Right kidney (tissue), 1 donor: Measurements from ENCODE around the gene DTNB.

Experiments used
- DNase-seq: peaks from one replicate; pipeline ENCODE4 v3.0.0-alpha.2; 2016

The DTNB gene

DNA sequence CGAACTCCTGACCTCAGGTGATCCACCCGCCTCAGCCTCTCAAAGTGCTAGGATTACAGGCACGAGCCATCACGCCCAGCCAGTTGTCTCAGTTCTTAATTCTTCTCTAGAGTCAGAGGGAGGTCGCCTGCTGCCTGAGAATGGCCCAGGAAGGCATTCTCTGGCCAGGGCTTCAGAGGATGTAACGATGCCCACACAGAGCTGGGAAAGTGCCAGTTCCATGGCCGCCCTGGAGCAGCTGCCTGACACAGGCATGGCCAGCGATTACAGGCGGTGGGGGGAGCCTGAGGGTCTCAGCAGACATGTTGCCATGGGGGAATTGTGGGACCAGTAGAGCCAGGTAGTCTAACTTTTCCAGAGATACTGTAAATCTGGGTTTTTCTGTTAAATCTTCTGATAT is 306.1 kb downstream of the DTNB start:
- DNase-seq: no peak

DNA sequence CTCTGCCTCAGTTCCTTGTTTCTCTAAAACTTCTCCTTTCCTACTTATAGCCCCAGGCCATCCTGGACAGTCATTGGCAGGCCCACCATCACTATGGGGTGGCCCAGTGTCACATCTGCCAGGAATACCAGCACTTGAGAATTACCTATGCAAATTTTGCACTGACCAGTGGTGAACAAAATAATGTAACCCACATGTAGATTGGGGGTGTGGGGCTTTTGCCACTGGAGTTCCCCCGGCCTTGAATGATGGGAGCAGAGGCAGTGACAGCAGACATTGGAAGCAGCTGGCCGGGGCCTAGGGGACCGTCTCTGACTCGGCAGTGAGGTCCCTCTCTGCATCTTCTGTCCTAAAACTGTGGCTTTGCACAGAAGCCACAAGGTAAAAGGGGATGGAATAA is 306.7 kb downstream of the DTNB start:
- no peak for DNase-seq

DNA sequence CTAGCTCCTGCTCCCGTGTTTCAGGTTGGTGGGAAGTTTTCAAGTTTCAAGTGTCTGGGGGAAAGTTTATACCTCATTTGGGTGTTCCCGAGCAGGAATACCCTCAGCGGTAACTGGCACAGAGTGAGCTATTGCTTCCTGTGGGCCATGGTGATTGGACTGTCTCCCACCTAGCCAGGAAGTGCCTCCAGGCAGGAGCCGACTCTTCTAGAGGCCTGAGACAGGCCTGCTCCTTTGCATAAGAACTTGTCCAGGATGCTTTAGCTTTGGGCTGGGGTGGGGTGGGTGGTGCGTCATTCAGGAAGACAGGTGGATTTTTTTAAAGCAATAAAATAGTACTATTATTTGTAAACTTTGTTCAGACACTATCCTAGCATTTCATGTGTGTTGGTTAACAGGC is 308.1 kb downstream of the DTNB start:
- DNase-seq: no peak

DNA sequence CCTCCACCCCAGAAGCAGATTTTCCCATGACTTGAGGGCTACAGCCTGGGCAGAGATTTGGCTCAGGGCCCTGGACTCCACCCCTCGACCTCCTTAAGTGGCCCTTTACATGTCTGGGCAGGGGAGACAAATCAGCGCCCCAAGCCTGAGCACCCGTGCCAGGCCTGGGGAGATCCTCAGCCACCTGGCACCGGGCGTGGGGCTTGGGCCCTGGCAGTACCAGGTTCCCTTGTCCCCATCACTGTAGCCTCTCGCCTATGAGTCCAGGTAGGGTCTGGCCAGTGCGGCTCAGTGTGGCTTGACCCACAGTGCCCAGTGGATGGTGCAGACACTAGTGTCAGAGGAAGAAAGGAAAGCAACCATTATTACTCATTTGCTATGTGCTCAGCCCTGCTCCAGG is 309.6 kb downstream of the DTNB start:
- no peak for DNase-seq

DNA sequence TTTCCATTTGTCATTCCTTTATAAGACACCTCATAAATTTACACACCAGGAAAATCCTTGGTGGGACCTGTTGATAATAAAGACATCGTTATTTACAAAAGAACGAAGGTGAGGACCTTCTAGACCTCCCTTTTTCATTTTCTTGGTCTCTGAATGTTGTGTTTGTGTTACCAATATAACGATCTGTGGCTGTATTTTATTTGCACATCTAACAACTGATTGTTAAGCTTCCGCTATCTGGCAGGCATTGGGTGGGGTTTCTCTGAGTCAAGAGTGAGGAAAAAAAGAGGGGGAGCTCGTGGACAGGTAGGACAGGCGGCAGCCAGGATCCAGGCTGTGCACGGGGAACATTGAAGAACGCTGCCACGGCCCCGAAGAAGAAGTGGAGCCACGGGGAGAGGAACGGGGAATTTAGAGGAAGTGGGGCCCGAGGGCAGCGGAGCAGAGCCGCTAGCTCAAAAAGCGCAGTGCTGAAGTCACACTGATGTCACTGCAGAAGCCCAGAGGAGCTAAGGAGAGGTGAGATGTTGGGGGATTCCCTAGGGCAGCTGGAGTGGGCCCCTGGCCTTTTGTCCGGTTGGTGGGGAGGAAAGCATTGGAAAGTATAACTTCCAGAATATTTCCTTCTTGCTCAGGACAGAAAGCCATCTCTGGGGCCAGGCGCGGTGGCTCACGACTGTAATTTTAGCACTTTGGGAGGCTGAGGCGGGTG is 310.8 kb downstream of the DTNB start:
- no peak for DNase-seq

DNA sequence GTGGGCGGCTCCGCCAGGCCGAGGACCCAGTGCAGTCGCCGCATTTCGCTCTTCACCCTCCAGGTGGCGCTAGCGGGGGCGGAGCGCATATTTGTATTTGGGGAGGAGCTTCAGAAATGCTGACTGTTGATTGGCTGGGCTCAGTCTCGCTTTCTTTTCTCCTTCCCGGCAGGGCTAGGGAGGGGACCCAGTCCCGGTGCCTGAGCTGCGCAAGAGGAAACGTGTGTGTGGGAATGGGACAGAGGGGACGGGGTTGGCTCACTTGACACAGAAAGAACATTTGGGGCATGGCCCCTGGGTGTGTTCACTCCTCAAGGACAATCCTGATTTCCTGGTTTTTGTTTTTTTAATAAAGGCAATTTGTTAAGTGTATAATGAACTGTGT is 311.3 kb downstream of the DTNB start:
- peak; percentile 94 for DNase-seq

DNA sequence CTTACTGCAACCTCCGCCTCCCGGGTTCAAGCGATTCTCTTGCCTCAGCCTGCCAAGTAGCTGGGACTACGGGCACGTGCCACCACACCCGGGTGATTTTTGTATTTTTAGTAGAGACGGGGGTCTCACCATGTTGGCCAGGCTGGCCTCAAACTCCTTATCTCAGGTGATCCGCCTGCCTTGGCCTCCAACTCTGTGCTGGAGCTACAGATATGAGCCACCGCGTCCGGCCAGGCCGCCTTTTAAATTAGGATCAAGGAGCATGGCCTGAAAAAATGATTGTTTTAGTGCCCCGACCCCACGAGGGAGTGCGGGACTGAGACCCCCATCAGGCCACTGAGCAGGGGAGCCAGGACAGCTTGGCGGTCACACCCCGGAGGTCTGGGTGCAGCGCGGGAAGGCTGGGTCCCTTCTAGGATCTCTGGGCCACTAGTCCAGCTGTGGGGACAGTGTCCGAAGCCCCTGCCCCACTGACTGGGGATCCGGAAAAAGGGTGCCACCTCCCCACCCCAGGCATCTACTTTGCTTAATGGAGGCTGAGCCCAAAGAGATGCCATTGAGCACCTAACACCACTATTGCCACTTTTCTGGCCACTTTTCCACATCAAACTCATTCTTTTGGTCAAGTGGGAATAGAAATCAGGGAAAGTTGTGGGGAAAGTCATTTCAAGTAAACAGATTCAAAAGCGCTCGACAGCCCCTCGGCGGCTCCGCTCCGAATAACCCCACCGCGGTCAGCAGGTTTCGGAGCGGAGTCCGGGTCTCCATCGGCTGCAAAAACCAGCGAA is 311.9 kb downstream of the DTNB start:
- no peak for DNase-seq

DNA sequence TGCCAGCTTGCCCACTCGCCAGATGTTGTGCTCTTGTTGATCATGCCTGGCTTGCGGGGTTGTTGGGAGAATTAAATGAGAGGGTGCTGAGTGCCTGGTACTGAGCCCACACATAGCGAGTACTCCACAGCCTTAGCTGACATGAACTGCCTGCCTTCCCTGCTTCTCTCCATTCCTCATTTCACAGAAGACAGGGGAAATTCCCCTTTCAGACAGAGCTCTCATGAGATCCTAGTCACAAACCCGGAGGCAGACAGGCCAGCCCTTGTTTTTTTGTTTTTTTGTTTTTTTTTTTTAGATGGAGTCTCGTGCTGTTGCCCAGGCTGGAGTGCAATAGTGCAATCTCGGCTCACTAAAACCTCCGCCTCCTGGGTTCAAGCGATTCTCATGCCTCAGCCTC is 314.5 kb downstream of the DTNB start:
- no peak for DNase-seq

DNA sequence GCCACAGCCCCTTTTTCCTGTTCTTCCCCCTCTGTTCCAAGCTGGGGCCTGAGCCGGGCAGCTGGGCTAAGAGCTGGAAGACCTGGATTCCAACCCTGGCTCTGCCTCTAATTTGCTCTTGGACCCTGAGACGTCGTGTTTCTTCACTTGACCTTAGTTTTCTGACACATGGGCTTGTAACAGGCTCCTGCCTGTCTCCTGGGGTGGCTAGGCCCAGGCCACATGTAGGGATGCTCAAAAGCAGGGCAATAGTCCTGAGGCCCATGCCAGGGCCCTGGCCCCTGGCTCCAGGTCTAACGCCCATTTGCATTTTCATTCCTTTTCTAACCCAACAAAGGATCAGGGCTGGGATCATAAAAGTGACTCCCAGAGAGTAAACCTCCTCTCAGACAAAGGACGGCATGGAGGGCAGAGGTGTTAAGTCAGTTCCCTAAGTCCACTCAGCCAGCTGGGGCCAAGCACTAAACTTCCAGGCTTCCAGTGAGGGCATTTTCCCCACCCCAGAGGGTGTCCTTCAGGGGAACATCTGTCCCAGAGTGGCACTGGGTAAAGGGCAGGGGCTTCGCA is 315.0 kb downstream of the DTNB start:
- no peak for DNase-seq

DNA sequence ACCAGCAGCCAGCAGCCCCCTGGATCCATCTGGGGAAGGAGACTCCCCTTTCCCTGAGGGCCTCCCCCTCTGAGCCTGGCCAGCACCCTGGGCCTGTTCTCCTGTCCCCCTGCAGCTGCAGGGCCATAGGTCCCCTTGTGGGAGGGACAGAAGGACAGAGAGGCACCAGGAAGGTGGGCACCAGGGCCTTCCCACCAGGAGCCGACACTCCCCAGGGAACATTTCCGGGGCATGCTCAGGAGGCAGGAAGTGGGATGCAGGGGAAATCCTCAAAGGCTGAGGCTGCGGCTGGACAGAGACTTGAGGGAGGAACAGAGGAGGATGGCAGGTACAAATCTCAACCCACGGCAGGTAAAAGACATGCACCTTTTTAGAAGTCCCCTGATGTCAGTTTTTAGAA is 317.3 kb downstream of the DTNB start:
- DNase-seq: no peak

DNA sequence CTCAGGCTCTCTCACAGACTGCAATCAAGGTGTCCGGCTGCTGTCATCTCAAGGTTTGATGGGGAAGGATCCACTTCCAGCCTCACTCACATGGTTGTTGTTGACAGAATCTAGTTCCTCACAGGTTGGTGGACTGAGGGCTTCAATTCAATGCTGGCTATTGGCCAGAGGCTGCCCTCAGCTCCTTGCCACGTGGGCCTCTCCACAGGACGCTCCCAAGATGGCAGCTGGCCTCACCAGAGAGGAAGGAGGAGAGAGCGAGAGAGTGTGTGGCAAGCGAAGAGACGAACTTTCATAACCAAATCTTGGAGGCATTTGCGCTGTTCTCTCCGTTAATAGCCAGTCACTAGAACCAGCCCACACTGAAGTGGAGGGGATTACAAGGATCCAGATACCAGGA is 318.1 kb downstream of the DTNB start:
- DNase-seq: no peak

DNA sequence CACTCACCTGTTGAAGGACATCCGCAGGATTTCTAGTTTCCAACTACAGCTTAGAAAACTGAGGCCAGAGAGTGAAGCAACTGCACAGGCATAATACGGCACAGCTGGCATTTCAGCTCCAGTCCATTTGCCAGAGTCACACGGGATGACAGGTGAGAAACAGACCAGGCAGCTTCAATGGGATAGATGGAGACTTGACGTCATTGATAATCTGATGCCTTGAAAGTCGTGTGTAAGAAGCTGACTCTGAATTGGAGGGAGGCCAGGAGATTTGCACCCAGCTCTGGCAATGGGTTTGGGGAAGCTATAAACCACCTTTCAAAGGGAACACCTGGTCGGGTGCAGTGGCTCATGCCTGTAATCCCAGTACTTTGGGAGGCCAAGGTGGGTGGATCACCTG is 319.3 kb downstream of the DTNB start:
- DNase-seq: no peak

DNA sequence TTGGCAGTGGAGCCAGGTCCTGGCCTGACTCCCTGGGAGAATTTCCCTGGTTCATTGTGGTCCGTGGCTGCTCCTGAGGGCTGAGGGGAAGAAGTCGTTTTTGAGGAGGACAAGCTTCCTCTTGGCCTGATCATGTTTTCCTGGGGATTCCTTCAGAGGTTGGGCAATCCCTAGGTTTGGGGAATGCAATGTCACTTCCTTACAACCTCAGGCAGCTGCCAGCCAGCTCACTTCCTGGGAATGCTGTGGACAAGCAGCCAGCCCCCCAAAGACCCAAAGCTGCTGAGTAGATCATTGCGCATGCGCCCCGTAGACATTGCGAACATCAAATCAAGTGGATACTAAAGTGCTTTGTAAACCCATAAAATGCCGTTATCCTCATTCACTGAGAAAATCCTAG is 324.0 kb downstream of the DTNB start:
- no peak for DNase-seq

DNA sequence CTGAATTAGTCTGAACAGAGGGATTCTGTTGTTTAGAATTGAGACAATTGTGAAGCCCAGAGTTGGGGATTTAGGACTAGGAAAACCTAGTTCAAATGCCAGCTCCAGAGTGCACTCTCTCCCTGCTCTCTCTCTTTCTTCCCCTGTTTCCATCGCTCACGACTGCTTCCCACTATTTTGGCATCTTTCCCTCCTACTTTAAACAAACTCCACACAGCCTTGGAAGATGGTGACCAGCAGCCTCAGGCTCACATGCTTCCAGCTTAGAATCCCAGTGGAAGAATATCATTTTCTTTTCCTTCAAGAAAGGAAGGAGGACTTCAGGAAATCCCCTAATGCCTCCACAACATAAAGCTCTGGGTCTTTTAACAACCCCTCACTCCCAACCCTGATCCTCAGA is 325.5 kb downstream of the DTNB start:
- DNase-seq: no peak

DNA sequence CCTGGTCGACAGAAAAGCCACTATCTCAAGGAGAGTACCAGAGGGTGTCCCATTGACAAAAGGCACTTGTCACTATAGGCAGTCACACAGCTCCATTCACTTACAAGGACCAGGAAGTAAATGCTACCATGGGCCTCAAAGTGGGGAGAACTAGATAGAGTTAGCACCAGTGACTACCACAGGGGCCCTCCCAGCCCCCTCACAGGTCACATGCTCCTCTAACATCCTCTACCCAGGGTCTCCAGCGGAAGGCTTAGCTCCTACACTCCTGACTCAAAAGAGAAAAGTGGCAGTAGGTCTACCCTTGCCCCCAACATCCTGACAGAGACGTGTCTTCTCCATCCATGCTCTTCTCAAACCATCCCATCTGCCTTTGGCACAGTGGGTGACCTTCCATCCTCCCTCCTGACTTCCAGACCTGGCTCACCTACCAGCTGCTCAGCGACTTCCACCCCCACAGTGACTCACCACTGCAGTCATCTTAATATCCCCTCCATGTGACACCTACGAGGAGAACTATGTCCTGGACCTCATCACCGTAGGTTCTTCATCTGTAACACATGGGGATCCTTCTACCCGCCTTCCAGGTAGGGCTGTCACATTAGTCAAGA is 326.1 kb downstream of the DTNB start:
- DNase-seq: no peak

DNA sequence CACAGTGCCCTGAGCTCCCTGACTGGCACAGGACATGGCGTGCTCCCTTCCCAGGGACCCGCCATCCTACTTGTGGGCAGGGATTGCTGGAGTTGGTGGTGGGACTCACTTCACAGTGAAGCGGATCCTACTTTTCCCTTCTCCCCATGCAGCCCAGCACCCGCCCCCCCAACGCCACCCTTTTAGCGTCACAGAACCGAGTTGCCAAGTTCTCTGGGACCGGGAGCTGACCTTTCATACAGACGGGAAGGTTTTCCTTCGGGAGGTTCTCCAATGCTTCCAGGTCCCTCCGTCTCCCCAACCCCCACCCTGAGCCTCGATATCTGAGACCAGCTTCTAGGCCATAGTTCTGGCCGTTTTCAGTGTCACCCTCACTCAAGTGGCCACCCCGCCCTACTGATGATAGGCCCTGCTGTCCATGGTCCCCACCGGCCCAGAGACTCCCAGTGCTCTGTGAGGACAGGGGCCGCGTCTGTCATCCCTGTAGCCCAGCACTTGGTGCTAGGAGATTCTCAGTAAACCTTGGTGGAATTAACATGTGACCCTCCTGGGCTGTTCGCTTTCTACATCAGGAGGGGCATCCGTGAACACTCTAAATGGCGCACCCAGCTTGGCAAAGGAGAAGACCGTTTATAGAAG is 330.1 kb downstream of the DTNB start:
- DNase-seq: no peak

DNA sequence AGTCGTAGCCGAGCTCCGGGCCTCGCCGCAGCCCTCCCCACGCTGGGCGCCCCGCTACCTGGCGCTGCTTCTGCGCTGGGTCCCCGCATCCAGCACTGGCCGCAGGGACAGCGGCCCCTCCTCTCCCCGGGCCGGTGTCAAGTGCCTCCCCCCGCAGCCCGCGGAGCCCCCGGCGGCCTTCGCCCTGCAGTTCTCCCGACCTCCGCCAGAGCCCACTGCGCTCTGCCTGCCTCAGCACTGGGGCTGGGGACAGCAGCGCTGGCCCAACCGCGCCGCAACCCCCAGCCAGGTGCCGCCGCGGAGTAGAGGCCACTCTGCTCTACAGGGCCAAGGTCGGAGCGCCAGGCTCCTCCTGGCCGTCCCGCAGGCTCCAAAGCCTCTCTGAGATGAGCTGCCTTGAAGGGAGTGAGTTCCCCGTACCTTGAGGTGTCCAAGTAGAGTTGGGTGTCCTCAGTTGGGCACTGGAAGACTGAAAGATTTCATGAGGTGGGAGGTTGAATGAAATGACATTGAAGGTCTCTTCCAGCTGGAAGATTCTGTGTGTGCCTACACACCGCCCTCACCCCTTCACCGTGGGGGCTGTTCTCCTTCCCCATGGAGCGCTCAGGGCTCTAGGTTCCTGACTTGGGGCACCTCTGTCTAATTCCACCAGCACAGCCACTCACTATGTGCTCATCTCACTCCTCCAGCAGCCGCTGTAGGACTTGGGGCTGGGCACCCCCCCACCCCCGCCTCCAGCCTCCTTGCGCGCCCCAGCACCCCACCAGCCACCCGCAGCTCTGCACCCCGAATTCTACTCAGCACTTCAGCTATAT is 330.8 kb downstream of the DTNB start:
- peak; percentile 88 for DNase-seq

DNA sequence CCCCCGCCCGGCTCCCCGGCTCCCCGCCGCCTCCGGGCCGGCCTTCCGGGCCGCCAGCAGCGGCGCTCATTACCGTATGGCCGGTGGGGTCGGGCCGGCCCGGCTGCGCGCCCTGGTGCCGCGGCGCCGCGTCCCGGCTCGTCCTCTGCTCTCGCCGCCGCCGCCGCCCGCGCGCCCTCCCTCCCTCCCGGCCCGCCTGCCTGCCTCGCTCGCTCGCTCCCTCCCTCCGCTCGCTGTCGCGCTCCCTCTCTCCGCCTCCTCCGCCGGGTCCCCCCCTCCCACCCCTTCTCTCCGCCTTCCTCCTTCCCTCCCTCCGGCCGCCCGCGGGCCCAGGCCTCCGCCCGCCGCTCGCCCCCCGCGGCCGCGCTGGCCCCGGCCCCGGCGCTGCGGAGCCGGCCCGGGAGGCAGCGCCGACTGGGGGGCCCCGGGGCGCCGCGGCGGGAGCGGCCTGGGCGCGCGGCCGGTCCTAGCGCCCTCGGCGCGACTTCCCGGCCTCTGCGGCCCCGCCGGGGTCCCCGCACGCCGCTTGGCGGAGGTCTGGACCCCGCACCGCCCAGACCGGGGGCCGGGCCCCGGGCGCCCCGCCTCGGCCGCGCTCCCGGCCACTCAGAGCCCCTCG is 331.5 kb downstream of the DTNB start, which contains the start of gene DNMT3A:
Gene DNMT3A (minus strand): TSS at position 173 of the 619 bp plus-strand sequence. CDS start 27,941 bp downstream, outside the sequence.
- DNase-seq: no peak

DNA sequence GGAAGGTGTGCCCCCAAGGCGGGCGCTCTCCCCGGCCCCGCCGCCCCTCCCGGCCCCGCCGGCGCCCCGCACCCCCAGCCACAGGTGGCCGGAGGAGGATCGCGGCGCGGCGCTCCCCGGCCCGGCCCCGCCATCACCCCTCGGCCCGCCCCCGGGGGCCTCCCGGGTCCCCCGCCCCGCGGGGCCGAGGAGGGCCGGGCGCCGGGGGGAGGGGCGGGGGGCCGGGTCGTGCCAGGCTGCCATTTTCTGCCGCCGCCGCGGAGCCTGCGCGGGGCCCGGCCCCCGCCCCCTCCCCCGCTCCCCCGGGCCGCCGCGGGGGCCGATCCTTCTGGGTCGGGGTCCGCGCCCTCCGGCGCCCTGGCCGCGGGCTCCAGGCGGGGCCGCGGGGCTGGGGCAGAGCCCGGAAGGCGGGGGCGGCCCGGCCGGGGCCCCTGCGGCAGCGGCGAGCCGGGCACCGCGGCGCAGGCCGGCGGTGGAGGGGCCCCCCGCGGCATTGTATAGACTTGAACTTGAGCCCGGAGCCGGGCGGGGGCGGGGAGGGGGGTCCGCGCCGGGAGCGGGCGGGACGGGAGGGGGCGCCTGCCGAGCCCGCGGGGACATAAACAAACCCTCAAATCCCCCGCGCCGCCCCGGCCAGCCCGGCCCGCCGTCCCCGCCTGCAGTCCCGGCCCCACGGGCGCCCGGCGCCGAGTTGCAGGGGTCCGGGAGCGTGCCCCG is 332.2 kb downstream of the DTNB start:
- DNase-seq: no peak

DNA sequence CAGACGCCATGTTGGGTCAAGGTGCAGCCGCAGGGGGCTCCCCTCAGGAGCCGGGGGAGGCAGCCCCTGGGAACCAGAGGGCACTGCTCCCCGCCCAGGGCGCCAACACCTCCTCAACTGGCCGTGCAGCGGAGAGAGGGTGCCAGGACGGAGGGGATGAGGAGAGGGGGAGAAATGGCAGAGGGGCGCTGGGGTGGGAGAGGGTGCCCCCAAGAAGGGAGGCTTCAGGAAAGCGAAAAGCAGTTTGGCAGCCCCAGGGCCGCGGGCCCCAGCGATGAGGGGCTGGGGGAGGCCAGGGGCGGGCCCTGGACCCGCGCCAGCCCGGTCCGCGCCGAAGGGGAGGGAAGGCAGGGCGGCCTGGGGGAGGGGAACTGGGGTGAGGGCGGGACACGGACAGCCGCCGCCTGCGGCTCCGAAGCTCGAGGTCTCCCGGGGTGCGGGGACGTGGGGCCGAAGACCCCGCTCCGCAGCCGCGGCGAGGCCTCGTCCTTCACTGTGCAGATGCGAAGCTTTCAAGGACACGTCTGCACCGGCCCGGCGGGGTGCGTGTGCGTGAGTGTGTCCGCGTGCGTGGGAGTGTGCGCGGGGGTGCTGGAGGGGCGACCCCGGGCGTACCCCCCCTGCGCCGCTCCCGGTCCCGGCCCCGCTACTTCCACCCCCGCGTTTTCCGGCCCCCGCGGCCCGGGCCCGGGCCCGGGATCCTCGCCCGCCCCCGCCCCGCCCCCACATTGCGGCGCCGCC is 333.0 kb downstream of the DTNB start:
- peak; percentile 57 for DNase-seq
